Lower leg skin (tissue), 3 donors: ENCODE data around the gene MYRF.

ENCODE experiments used
- CTCF ChIP-seq, 3 donors: fragments of 450-650 bp; IDR thresholded peaks; one replicate each; pipeline ENCODE4 v1.5.1; 2016; ENCODE audit warnings: antibody characterized with exemption in 3 of 3, mild to moderate bottlenecking in 3 of 3, moderate library complexity in 2 of 3
- POLR2A ChIP-seq, 2 donors: fragments of 450-650 bp; IDR thresholded peaks; one replicate each; pipeline ENCODE4 v1.6.1; 2016 to 2017; ENCODE audit warnings: antibody characterized with exemption in 2 of 2, mild to moderate bottlenecking in 1 of 2, moderate library complexity in 1 of 2

- TF ChIP-seq CTCF (IDR thresholded peaks at IDR 0.05): no peak
- no peak for TF ChIP-seq POLR2A (IDR thresholded peaks at IDR 0.05)
Measured at GRCh38 chr11:61826930-61827570, 74.6 kb downstream of the MYRF start.
